Measurements from ENCODE around the gene CDC42BPA.

- TF ChIP-seq HOXD1 (CRISPR knock-in tag; IDR thresholded peaks at IDR 0.05) (no peak), CTCF (CRISPR knock-in tag; IDR thresholded peaks at IDR 0.05) (no peak), AKAP8 (CRISPR knock-in tag; IDR thresholded peaks at IDR 0.05) (no peak)
Observed at GRCh38 chr1:227093309-227093708, 225.0 kb downstream of the CDC42BPA start.
